ENCODE data around the gene TRABD2B.

- TF ChIP-seq, protein P1, sequence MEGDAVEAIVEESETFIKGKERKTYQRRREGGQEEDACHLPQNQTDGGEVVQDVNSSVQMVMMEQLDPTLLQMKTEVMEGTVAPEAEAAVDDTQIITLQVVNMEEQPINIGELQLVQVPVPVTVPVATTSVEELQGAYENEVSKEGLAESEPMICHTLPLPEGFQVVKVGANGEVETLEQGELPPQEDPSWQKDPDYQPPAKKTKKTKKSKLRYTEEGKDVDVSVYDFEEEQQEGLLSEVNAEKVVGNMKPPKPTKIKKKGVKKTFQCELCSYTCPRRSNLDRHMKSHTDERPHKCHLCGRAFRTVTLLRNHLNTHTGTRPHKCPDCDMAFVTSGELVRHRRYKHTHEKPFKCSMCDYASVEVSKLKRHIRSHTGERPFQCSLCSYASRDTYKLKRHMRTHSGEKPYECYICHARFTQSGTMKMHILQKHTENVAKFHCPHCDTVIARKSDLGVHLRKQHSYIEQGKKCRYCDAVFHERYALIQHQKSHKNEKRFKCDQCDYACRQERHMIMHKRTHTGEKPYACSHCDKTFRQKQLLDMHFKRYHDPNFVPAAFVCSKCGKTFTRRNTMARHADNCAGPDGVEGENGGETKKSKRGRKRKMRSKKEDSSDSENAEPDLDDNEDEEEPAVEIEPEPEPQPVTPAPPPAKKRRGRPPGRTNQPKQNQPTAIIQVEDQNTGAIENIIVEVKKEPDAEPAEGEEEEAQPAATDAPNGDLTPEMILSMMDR (IDR thresholded peaks at IDR 0.05): no peak
- TF ChIP-seq TP53 (CRISPR knock-in tag; IDR thresholded peaks at IDR 0.05): no peak
- no peak for TF ChIP-seq ESRRA (CRISPR knock-in tag; IDR thresholded peaks at IDR 0.05; ENCODE audit: borderline replicate concordance)
- TF ChIP-seq TEAD4 (CRISPR knock-in tag; IDR thresholded peaks at IDR 0.05): no peak
- no peak for TF ChIP-seq CREM (CRISPR knock-in tag; IDR thresholded peaks at IDR 0.05)
- TF ChIP-seq, protein P2, sequence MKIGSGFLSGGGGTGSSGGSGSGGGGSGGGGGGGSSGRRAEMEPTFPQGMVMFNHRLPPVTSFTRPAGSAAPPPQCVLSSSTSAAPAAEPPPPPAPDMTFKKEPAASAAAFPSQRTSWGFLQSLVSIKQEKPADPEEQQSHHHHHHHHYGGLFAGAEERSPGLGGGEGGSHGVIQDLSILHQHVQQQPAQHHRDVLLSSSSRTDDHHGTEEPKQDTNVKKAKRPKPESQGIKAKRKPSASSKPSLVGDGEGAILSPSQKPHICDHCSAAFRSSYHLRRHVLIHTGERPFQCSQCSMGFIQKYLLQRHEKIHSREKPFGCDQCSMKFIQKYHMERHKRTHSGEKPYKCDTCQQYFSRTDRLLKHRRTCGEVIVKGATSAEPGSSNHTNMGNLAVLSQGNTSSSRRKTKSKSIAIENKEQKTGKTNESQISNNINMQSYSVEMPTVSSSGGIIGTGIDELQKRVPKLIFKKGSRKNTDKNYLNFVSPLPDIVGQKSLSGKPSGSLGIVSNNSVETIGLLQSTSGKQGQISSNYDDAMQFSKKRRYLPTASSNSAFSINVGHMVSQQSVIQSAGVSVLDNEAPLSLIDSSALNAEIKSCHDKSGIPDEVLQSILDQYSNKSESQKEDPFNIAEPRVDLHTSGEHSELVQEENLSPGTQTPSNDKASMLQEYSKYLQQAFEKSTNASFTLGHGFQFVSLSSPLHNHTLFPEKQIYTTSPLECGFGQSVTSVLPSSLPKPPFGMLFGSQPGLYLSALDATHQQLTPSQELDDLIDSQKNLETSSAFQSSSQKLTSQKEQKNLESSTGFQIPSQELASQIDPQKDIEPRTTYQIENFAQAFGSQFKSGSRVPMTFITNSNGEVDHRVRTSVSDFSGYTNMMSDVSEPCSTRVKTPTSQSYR (CRISPR knock-in tag; IDR thresholded peaks at IDR 0.05): no peak
- no peak for TF ChIP-seq E2F4 (CRISPR knock-in tag; IDR thresholded peaks at IDR 0.05; ENCODE audit: borderline replicate concordance, low read depth)
- no peak for TF ChIP-seq ERG (CRISPR knock-in tag; IDR thresholded peaks at IDR 0.05)
- no peak for TF ChIP-seq MXD4 (CRISPR knock-in tag; IDR thresholded peaks at IDR 0.05; ENCODE audit: borderline replicate concordance)
Measured at GRCh38 chr1:47917687-47918086, 79.5 kb downstream of the TRABD2B start.

Measured in WTC11 (cell line).